Posterior cingulate gyrus (tissue), 11 donors: ENCODE data around the gene FNIP1.
"Not testable (repeated sequence)": the region's sequence is repeated elsewhere in the genome, so short reads cannot be mapped to it uniquely, and the experiment has no call there.

Experiments
- DNase-seq, 10 donors: peaks; one replicate each; pipeline versions ENCODE4 v3.0.0 to v3.0.0-alpha.2; 2020 to 2021; ENCODE audit warnings: mixed read lengths in 3 of 10
- intact Hi-C: fragments of 100-400 bp; cut with DNase I; formaldehyde crosslinking; loops from one replicate; pipeline ENCODE4 v1.15.1; 2023

The FNIP1 gene

GRCh38 chr5:131756942-131757341 is 39.9 kb downstream of the FNIP1 start:
- intact Hi-C loops, result no loop called here
- DNase-seq, result no peak

GRCh38 chr5:131754363-131754762 is 42.5 kb downstream of the FNIP1 start:
- DNase-seq, result no peak
- intact Hi-C loops, result no loop called here

GRCh38 chr5:131751506-131751905 is 45.3 kb downstream of the FNIP1 start:
- DNase-seq, result no peak
- intact Hi-C loops, result no loop called here

GRCh38 chr5:131749723-131750470 is 46.9 kb downstream of the FNIP1 start:
- no peak for DNase-seq
- intact Hi-C loops, result no loop called here

GRCh38 chr5:131749138-131749537 is 47.7 kb downstream of the FNIP1 start:
- intact Hi-C loops, result no loop called here
- no peak for DNase-seq

- no peak for DNase-seq
- intact Hi-C loops, result no loop called here
Observed at GRCh38 chr5:131747180-131748105, 49.4 kb downstream of the FNIP1 start.

GRCh38 chr5:131746423-131746822 is 50.4 kb downstream of the FNIP1 start:
- intact Hi-C loops, result no loop called here
- DNase-seq, result no peak

- intact Hi-C loops, result no loop called here
- no peak for DNase-seq
Observed at GRCh38 chr5:131745703-131746102, 51.1 kb downstream of the FNIP1 start.

- intact Hi-C loops, result no loop called here
- no peak for DNase-seq
Observed at GRCh38 chr5:131745155-131745554, 51.7 kb downstream of the FNIP1 start.

GRCh38 chr5:131740477-131740876 is 56.3 kb downstream of the FNIP1 start:
- intact Hi-C loops, result no loop called here
- DNase-seq, result no peak

GRCh38 chr5:131735393-131735792 is 61.4 kb downstream of the FNIP1 start:
- intact Hi-C loops, result no loop called here
- no peak for DNase-seq

GRCh38 chr5:131734939-131735338 is 61.9 kb downstream of the FNIP1 start:
- DNase-seq, intact Hi-C loops: not testable (repeated sequence)

- intact Hi-C loops, DNase-seq: not testable (repeated sequence)
Observed at GRCh38 chr5:131729292-131729691, 67.5 kb downstream of the FNIP1 start.

- intact Hi-C loops, result not testable (repeated sequence)
Observed at GRCh38 chr5:131724089-131724488, 72.7 kb downstream of the FNIP1 start.

GRCh38 chr5:131720714-131721113 is 76.1 kb downstream of the FNIP1 start:
- intact Hi-C loops, result no loop called here
- DNase-seq, result no peak

More at GRCh38 chr5:131724089-131724488, 72.7 kb downstream of the FNIP1 start:
- DNase-seq, result not testable (repeated sequence)

GRCh38 chr5:131719564-131719963 is 77.3 kb downstream of the FNIP1 start:
- intact Hi-C loops, result no loop called here
- no peak for DNase-seq

- intact Hi-C loops, result no loop called here
- DNase-seq, result no peak
Observed at GRCh38 chr5:131718487-131719014, 78.3 kb downstream of the FNIP1 start.

- intact Hi-C loops, DNase-seq: not testable (repeated sequence)
Observed at GRCh38 chr5:131717164-131717563, 79.7 kb downstream of the FNIP1 start.

- no peak for DNase-seq
- intact Hi-C loops, result no loop called here
Observed at GRCh38 chr5:131716650-131717049, 80.2 kb downstream of the FNIP1 start.

GRCh38 chr5:131710391-131710790 is 86.4 kb downstream of the FNIP1 start:
- intact Hi-C loops, result no loop called here
- DNase-seq, result no peak

GRCh38 chr5:131709043-131709442 is 87.8 kb downstream of the FNIP1 start:
- intact Hi-C loops, result loop anchor here (10.0 kb wide), 1 partner anchor 74 kb away; the partner anchor contains the start of gene RAPGEF6
- no peak for DNase-seq
